HG03066 (cell line): Measurements from ENCODE around the gene C21orf91.

Experiments
- ATAC-seq: cut with Tn5 transposase; IDR thresholded peaks from one replicate; pipeline ENCODE4 v1.9.1; 2021; ENCODE audit warnings: low read depth; ENCODE audit not compliant: unreplicated experiment

The C21orf91 gene

GRCh38 chr21:17799414-17800164, 19.6 kb downstream of the C21orf91 start:
- no peak for ATAC-seq

- no peak for ATAC-seq
Measured at GRCh38 chr21:17798796-17799195, 20.4 kb downstream of the C21orf91 start.

- no peak for ATAC-seq
Measured at GRCh38 chr21:17797967-17798366, 21.2 kb downstream of the C21orf91 start.

- no peak for ATAC-seq
Measured at GRCh38 chr21:17796503-17796902, 22.7 kb downstream of the C21orf91 start.

- ATAC-seq, result no peak
Measured at GRCh38 chr21:17796037-17796403, 23.1 kb downstream of the C21orf91 start.

GRCh38 chr21:17795146-17796036, 23.8 kb downstream of the C21orf91 start:
- ATAC-seq, result no peak

GRCh38 chr21:17794518-17795145, 24.5 kb downstream of the C21orf91 start:
- no peak for ATAC-seq

GRCh38 chr21:17793246-17794123, 25.7 kb downstream of the C21orf91 start:
- ATAC-seq, result peak; percentile 55

GRCh38 chr21:17789656-17790055, 29.5 kb downstream of the C21orf91 start:
- ATAC-seq, result no peak

GRCh38 chr21:17789069-17789468, 30.1 kb downstream of the C21orf91 start:
- no peak for ATAC-seq

- ATAC-seq, result no peak
Measured at GRCh38 chr21:17786851-17787181, 32.3 kb downstream of the C21orf91 start.

- no peak for ATAC-seq
Measured at GRCh38 chr21:17786071-17786850, 32.9 kb downstream of the C21orf91 start.

- ATAC-seq, result no peak
Measured at GRCh38 chr21:17785403-17785788, 33.8 kb downstream of the C21orf91 start.

- ATAC-seq, result peak; percentile 47
Measured at GRCh38 chr21:17784604-17785402, 34.4 kb downstream of the C21orf91 start.

- ATAC-seq, result peak; percentile 49
Measured at GRCh38 chr21:17784180-17784598, 35.0 kb downstream of the C21orf91 start.

GRCh38 chr21:17783481-17784179, 35.5 kb downstream of the C21orf91 start:
- ATAC-seq, result peak; percentile 34

GRCh38 chr21:17783003-17783402, 36.2 kb downstream of the C21orf91 start:
- no peak for ATAC-seq

GRCh38 chr21:17782051-17782450, 37.1 kb downstream of the C21orf91 start:
- ATAC-seq, result no peak
